Occipital lobe (tissue), 2 donors: Measurements from ENCODE around the gene GPSM1. TPM values are rescaled to one million over a fixed set of nuclear protein-coding genes. Genes with fewer than 3 reads are reported as not detected.

Experiments
- DNase-seq: peaks from one replicate; lab custom pipeline; 2025; lab: John Stamatoyannopoulos, UW
- total RNA-seq: library from RNA; depleted of rRNA; stranded (reverse); fragments of >200 nt; gene quantifications from one replicate; pipeline ENCODE4 v1.2.3, GENCODE V29; 2014

The GPSM1 gene
- total RNA-seq, 1 donor from 2014 or later = 73.6 TPM

DNA sequence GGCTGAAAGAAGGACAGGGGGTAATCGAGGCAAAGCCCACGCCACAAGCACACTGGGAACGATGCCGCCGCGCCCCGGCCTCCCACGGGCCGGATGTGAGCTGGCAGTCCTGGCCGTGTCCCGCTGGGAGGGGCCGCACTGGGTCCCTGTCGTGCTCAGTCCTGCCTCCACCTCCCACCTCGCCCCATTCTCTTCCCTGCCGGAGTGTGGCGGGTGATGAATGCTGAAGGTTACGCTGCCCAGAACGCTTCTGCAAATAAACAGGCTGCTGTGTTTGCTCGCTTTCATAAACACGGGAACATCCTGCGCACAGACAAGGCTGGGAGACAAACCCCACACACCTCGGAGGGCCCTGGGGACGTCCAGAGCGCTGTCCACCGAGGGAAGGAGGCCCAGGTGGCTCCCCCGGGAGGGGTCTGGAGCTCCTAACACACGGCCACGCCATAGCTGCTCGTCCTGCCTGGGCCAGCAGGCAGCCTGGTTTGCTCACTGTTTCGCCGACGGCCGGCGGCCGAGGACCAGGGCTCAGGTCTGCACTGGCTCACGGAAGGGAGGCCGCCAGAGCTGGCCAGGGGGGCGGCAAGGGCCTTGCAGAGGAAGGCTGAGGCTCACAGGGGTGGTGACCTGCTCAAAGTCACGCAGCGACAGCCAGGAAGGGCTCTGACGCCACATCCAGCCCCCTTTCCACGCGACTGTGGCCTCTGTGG, 33.9 kb downstream of the GPSM1 start:
- no peak for DNase-seq

DNA sequence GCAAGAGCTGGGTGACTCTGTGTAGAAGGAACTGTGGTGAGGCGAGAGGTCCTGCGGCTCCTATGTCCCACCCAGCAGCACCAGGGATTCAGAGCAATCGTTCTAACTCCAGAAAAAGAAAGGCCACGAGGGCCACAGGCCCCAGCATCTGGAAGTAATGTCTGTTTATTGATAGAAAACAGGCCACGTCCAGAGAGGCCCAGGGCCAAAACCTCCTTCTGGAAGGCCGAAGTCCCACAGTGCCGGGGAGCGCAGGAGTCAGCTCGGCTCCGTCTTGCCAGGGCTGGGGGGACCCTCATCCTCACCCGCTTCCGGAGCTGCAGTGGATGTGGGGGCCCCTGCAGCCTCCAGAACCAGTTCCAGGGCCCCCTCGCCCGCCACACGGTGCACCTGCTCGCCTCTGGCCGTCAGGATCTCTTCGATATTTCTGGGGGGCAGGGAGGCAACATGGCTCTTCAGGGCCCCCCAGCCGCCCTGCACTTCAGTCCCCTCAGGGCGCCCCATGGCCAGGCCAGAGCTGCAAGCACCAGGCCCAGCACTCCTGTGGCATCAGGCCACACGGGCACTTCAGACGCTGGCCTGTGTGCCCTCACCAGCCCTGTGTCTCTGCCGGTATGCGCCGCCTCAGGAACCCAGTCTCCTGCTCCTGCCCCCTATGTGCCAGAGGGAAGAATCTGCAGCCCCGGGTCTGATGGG, 34.6 kb downstream of the GPSM1 start:
- no peak for DNase-seq

DNA sequence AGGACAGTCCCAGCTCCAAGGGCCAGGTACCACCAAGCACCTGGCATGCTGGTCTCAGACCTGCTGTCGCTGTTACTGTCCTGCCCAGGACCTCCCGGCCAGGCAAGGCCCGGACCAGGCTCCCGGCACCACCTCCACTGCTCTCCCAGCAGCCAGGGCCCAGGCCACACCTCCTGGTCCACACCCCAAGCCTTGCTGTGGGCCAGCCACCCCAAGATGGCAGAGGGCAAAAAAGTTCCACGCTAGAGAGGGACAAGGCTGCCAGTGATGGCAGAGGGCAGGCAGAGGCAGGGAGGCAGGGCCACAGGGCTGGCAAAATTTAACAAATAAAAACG, 35.1 kb downstream of the GPSM1 start:
- DNase-seq = no peak

DNA sequence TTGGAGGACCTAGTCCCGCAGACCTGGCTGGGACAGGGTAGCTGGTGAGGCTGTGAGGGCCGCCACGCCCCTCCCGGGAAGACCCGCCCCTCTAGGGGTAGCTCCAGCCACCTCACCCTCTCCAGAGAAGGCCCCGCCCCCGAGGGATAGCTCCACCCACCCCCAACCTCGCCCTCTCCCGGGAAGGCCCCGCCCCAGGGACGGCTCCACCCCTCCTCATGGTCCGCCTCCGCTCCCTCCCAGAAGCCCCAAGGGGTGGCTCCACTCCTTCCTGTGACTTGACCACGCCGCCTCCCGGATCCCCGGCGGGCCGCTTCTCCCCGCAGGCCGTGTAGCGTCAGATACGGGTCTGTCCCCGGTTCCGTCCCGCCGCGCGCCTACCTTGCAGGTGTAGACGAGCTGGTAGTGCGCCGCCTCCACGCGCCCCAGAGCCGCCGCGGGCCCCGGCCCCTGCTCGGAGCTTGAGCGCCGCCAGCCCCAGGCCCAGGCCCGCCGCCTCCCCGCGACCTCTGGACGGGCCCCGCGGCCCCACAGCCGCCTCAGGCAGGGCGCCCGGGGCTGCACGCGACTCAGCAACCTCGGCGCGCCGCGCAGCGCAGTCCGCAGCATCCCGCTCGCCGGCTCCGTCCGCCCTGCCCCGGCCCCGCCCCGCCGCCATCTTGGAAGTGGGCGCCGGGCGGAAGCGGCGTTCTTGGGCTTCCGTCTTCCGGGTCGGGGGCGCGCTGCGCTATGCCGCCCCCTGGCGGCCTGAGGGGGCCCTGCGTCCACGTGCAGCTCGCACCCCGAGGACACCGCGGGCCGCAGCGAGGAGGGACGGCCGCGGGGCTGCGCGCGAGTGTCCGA, 36.0 kb downstream of the GPSM1 start, which contains the start of gene DNLZ:
Gene DNLZ (minus strand): TSS at position 639 of the 843 bp plus-strand sequence. CDS start 30 bp downstream, at position 609.
- DNase-seq = peak; percentile 93

DNA sequence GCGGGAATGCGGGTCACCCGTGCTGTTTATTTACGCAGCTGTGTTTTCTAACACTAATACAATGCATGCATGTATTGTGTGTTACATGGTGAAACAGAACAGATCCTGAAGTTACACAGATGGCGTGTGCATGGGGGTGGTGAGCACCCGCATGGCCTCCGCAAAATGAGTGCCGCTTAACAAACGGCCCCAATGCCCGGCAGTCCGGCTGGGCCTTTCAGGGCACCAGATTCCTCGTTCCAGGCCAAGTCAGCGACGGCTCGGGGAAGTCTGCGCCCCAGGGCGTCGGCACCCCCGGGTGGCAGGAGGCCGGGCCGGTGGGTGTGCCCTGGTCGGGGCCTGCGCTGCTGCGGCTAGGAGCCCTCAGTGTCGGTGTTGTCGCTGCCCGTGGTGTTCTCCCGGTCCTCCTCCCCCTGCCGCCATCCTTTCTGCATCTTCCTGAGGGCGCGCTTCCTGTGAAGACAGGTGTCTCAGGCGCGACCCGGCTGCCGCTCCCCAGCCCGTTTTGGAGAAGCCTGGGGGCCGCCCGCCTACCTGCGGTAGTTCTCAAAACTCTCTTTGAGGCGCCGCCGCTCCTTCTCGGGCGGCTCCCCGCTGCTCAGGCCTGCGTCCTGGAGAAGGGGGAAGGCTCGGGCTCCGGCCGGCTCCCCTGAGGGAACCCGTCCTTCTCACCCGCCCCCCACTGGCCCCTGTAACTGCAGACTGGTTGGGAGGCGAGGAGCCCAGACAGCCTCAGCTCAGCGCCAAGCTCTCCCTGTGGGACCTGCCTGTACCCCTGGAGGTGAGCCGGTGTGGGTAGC, 36.8 kb downstream of the GPSM1 start:
- no peak for DNase-seq

DNA sequence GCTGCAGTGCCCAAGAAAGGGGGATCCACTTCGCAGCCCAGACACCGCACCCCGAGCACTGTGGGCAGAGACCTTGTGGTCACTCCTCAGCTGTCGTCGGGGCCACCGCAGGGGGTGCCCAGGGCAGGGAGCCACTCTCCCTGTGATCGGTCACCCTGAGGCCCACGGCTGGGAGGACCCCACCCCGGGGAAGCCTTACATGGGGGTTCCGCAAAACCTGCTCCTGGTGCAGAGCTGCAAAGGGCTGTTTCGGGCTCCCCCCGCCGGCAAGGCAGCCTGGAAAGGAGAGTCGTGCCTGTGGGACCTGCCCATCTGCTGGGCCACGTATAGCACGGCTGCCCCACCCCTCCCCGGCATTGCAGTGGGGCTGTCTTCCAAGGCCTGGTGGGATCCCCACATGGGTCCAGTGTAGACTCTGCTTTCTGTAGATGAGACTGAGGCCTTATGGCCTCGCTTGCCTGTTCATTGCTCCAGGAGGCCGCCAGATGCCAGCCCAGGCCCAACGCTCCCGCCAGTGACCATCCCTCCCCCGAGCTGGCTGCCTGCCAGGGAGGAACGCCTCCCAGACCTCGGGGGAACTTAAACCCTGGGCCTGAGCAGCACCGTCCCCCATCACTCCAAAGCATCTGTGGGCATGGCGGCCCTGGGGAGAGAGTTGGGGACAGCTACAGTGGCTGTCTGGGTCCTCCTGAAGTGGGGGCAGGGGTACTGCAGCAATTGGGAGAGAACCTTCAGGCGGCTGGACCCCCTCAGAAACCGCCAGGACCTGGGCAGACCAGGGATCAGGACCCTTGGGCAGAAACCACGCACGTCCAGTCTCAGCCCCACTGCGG, 37.8 kb downstream of the GPSM1 start:
- no peak for DNase-seq

DNA sequence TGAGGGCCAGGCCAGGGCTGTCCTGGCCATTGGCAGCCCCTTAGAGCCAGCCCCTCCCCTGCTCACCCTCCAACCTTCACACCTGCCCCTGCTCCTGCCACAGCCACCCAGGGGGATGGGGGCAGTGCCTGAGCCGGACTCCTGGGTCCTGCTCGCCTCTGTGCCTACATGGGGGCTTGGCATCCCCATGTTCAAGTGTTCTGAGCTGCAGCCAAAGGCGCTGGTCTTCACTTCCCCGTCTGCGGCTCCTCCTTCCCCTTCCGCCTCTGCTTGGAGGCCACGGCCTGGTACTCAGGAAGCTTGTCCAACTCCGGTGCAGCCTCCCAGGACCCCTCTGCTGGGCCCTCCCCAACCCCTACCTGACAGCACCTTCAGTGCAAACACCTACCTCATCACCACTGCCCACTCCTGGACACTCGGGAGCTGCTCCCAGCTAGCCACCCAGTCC, 38.5 kb downstream of the GPSM1 start:
- no peak for DNase-seq

DNA sequence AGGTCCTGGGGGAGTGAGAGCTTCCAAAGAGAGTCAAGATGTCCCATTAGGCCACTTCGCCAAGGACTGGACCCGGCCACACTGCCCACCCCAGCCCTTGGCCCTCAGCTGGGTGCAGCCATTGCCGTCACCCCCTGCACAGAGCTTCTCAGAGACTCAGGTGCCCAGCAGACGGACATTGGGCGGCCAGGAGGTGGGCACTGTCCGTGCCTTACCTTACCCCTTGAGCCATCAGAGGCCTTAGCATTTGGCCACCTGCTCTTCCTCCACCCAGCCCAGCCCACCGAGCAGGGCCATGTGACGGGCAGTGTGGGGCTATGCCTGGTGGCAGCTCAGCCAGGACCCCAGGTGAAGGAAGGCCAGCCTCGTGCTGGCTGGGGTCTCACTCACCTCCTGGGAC, 39.5 kb downstream of the GPSM1 start:
- no peak for DNase-seq

DNA sequence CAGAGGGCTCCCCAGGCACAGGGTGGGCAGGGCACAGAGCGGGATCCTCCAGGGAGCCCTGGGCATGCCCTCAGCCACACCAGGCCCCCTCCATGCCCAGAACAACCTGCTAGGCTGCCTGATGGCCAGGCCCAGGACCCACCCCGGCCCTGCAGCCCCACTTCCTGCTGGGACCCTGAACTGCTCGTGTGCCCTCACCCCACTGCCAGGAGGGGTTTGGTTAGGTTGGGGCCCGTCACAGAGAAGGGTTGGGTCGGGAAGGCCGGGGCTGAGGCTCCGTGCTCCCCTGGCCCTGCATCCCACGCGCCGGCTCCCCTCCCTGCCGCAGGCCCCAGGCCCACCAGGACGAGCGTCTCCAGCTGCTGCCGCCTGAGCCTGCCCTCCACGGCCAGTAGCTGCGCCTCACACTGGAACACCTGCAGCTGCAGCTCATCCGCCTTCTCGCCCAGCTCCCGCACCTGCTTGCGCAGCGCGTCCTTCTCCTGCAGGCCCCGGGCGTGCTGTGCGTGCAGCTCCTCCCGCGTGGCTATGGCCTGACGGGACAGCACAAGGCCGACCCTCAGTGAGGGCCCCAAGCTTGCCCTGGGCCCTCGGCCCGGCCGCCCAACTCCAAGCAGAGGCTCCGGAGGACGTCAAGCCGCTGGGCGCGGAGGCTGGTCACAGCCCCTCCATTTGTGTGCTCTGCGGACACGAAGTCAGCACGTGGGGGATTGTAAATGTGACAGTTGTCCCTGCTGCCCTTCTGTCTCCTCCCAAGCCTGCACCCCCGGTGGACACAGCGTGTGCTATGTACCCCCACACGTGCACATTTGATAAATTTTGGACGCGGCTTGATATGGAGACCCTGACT, 40.2 kb downstream of the GPSM1 start:
- no peak for DNase-seq

DNA sequence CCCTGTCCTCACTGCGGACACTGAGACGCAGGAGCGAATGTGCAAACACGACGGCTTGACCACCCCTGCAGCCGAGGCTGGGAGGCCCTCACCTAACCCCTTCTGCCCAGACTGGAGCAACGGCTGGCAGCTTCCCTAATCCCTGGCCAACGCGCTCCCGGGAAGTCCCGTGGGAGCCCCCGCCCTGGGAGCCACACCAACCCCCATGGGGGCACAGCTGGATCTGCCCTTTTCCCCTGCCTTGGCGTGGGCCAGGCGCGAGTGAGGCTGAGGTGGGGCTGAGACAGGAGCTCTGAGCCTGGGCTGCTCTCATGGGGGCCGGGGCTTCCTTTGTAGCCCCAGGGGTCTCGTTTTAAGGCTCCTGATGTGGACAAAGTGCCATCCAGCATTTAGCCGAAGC, 40.9 kb downstream of the GPSM1 start:
- DNase-seq = no peak

DNA sequence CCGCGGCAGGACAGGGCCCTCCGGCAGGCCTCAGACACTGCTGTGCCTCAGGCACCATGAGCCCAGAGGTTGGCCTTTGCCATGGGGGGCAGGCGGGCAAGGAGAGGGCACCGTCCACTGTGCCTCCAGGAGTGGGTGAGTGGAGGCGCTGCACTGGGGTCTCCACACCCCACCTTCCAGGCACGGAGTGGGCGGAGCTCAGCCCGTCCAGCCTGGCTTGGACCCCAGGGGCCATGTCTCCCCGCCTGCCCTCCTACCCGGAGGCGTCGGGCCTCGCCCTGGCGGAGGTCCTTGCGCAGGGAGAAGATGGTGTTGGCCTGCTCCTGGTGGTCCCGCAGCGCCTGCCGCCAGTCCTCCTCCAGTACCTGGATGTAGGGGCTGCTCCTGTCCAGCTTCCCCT, 42.7 kb downstream of the GPSM1 start:
- DNase-seq = no peak

DNA sequence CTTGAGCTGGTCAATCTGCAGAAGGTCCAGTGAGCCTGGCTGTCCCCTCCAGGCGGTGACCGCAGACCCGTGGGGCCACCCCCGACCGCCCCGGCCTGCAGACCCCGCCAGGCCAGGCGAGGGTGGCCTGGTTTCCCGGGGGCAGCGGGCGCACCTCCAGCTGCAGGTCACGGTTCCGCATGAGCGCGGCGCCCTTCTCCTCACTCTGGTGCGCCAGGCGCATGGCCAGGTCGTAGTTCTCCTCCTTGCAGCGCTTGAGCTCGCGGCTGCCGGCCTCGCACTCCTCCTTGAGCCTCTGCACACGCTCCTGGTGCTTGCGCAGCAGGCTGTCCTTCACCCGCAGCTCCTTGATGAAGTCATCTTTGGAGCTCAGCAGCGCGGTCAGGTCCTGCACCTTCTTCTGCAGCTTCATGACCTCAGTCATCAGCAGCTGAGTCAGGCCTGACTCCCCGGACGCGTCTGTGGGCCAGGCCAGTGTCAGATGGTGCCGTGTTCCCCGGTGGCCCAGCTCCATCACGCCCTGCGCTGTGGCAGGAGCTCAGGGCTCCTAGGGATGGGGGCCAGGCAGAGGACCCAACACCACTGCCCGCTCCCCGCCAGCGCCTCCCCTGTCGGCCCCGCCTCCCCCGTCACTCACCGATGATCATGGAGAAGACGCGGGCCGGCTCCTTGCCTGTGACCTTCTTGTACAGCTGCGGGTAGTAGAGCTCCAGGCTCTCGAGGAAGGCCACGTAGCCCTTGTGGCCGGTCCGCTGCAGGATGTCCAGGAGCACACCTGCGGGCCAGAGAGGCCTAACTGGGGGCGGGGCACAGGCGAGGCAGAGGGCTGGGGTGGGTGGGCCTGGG, 43.6 kb downstream of the GPSM1 start:
- no peak for DNase-seq

DNA sequence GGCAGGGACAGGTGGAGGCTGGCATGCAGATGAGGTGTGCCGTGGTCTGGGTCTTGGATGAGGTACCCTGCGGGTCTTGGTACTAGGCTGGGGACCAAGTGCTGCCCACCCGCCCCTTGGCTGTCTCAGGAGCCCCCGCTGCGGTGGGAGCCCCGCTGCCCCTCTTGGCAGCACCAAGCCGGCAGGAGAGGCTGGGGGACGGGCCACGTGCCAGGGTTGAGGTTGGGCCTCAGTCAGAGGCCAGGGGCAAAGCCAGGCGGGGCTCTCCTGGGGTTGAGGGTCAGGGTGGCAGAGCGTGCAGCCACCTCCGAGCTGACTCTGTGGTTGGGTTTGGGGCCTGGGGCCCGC, 44.2 kb downstream of the GPSM1 start:
- no peak for DNase-seq

DNA sequence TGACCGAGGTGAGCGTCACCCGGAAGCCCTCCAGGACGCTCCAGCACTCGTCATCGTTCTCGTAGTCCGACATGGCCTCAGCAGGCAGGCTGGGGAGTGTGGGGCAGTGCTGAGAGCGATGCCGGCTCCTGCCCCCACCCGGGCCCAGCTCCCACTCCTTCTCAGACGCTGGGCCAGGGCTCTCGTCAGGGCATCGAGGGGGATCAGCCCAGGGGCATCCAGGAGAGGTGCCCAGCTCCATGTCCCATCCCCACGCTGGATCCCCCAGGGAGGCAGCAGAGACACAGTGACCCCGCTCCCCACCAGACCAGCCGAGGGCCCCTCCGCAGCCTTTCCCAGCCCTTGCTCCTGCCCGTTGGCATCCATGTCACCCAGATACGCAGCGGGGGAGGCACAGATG, 44.7 kb downstream of the GPSM1 start:
- no peak for DNase-seq

DNA sequence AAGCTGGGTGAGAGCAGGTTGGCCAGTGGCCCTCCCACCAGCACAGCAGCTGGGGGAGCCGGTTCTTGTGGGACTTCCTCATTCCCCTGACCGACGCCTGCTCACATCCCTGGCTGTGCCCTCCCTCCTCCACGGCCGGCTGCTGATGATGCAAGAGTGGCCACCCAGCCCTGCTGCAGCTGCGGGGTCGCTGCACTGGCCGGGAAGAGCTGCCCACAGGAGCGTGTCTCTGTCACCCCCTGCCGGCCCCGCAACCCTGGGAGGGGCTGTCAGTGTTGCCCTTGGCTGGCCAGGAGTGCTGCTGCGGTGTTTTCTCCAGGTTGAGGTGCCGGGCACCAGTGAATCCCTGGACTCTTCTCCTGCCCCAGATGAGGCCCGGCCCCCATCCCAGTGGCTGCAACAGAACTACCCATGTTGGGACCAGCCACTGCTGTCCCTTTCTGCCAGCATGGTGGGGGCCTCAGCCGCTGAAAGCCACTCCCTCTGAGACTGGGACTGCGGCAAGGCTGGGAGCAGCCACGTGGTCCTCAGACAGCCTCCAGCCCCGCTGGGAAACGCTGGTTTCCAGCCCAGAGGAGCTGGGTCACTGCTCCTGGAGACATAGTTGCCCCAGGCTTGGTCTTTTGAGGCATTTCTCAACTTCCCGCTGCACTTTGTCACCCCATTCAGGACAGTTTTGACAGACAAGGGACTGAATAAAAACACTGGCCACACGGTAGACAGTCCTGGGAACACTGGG, 45.4 kb downstream of the GPSM1 start:
- no peak for DNase-seq

DNA sequence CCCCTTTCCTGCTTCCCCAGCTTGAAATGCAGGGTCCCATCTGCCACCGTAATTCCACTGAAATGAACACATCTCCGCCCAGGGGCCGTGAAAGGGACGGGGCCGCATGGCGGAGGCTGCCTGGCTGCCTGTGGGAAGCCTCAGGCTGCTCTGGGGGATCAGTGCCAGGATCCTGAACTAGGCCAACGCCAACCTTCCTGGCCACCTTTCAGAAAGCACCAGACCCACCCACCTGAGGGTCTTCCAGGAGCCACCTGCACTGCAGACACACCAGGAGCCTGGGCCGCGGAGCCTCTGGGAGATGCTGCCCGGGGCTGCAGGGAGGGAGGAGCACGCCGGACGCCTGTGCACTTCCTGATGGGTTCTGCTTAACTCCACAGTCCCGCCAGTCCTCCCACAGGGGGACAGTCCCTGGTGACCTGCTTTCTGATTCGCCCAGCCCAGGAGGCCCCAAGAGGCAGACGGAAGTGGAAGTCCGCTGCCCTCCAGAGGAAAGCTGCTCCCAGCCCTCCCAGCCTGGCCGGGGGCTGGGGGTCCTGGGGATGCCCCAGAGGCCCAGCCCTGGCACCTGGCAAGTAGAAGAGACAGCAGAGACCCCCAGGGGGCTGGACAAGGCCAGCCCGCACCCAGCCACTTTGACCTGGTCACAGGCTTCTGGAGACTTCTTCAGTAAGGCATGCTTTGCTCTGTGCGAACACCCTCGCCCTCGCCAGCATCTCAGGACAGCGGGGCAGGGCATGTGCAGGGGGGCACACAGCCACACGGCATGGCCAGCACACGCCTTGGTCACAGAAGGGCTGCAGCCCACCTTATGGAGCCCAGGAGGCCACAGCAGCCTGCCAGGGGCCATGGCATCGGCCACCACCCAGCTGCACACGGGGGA, 46.2 kb downstream of the GPSM1 start, which contains the start of gene CARD9:
Gene CARD9 (minus strand): TSS at position 370 of the 883 bp plus-strand sequence. CDS start 1,591 bp downstream, outside the sequence.
- peak; percentile 35 for DNase-seq

DNA sequence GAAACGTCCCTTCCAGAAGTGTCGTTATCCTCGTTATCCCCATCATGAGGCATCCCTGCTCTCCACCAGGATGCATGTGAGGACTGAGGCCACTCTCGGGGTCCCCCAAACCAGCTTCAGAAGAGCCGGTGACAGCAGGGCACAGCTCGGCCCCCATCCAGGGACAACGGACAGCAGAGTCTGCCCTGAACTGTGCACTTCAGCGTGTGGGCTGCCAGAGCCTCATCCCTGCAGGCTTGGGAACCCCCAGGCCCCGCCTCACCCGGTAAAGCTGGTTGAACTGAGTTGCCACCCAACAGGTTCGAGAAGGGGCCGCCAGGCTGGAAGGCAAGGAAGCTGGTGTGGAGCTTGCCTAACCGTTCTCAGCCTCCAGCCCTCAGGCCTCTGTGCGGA, 46.8 kb downstream of the GPSM1 start:
- DNase-seq = no peak
